GF-D8 (cell line): ENCODE data around the gene STON2.

Source experiments
- DNase-seq: peaks from one replicate; lab custom pipeline; 2025; lab: John Stamatoyannopoulos, UW

STON2 gene

GRCh38 chr14:81416981-81417380 is 16.9 kb upstream of the STON2 start:
- peak; percentile 38 for DNase-seq

- DNase-seq: peak; percentile 78
Measured at GRCh38 chr14:81416194-81416952, 16.2 kb upstream of the STON2 start.

GRCh38 chr14:81415781-81416180 is 15.7 kb upstream of the STON2 start:
- DNase-seq: no peak

GRCh38 chr14:81414123-81414522 is 14.0 kb upstream of the STON2 start:
- no peak for DNase-seq

- no peak for DNase-seq
Measured at GRCh38 chr14:81412779-81413178, 12.7 kb upstream of the STON2 start.

GRCh38 chr14:81408595-81408994 is 8.5 kb upstream of the STON2 start:
- DNase-seq: no peak

- no peak for DNase-seq
Measured at GRCh38 chr14:81406863-81407262, 6.7 kb upstream of the STON2 start.

GRCh38 chr14:81402123-81402495 is 2.0 kb upstream of the STON2 start:
- peak; percentile 10 for DNase-seq

GRCh38 chr14:81401420-81402122 is 1.4 kb upstream of the STON2 start:
- no peak for DNase-seq

GRCh38 chr14:81400852-81401251 is 728 bp upstream of the STON2 start:
- no peak for DNase-seq

- no peak for DNase-seq
Measured at GRCh38 chr14:81398196-81398891, 1.8 kb downstream of the STON2 start.

GRCh38 chr14:81396113-81396512 is 4.0 kb downstream of the STON2 start:
- no peak for DNase-seq

GRCh38 chr14:81394739-81395138 is 5.4 kb downstream of the STON2 start:
- no peak for DNase-seq

- no peak for DNase-seq
Measured at GRCh38 chr14:81392976-81393643, 7.0 kb downstream of the STON2 start.

GRCh38 chr14:81392052-81392451 is 8.1 kb downstream of the STON2 start:
- DNase-seq: no peak

- DNase-seq: no peak
Measured at GRCh38 chr14:81390696-81391095, 9.4 kb downstream of the STON2 start.

GRCh38 chr14:81388336-81388735 is 11.8 kb downstream of the STON2 start:
- no peak for DNase-seq

- DNase-seq: no peak
Measured at GRCh38 chr14:81386290-81386745, 13.8 kb downstream of the STON2 start.

GRCh38 chr14:81385886-81386285 is 14.2 kb downstream of the STON2 start:
- no peak for DNase-seq

- no peak for DNase-seq
Measured at GRCh38 chr14:81385419-81385818, 14.7 kb downstream of the STON2 start.

- no peak for DNase-seq
Measured at GRCh38 chr14:81384900-81385299, 15.2 kb downstream of the STON2 start.

GRCh38 chr14:81382517-81383225 is 17.5 kb downstream of the STON2 start:
- DNase-seq: no peak
